H9 (cell line): ENCODE data around the gene CSF1R. TPM values are rescaled to one million over a fixed set of nuclear protein-coding genes. Genes with fewer than 3 reads are reported as not detected.

Source experiments
- DNase-seq: peaks from one replicate; pipeline ENCODE4 v3.0.0-alpha.2; 2017
- H2AFZ ChIP-seq: one replicate; pipeline ENCODE4 v1.6.1; 2013; ENCODE audit warnings: mild to moderate bottlenecking, low read length, control low read depth, moderate library complexity
- H2AK5ac ChIP-seq: 2 replicates; pipeline ENCODE4 v1.6.1; 2013; ENCODE audit warnings: low read length, control low read depth, mixed read lengths; ENCODE audit not compliant: insufficient read length
- H2BK120ac ChIP-seq: one replicate; pipeline ENCODE4 v1.6.1; 2013; ENCODE audit warnings: low read depth, mild to moderate bottlenecking, low read length, control low read depth, inconsistent platforms; ENCODE audit not compliant: poor library complexity, severe bottlenecking
- H2BK12ac ChIP-seq: 2 replicates; pipeline ENCODE4 v1.6.1; 2013; ENCODE audit warnings: low read length, control low read depth, mixed read lengths, low read depth; ENCODE audit not compliant: insufficient read length
- H2BK15ac ChIP-seq: 2 replicates; pipeline ENCODE4 v1.6.1; 2013; ENCODE audit warnings: low read depth, low read length, control low read depth
- H2BK20ac ChIP-seq: one replicate; pipeline ENCODE4 v1.6.1; 2013; ENCODE audit warnings: low read depth, mild to moderate bottlenecking, low read length, control low read depth, inconsistent platforms; ENCODE audit not compliant: poor library complexity, severe bottlenecking
- H2BK5ac ChIP-seq: 2 replicates; pipeline ENCODE4 v1.6.1; 2013; ENCODE audit warnings: low read length, control low read depth, mixed read lengths; ENCODE audit not compliant: insufficient read length
- H3K14ac ChIP-seq: 2 replicates; pipeline ENCODE4 v1.6.1; 2013; ENCODE audit warnings: low read length, control low read depth; ENCODE audit not compliant: insufficient read depth
- H3K18ac ChIP-seq: 2 replicates; pipeline ENCODE4 v1.6.1; 2013; ENCODE audit warnings: low read depth, mild to moderate bottlenecking, mixed read lengths, low read length, control low read depth; ENCODE audit not compliant: insufficient read length
- H3K23ac ChIP-seq: 2 replicates; pipeline ENCODE4 v1.6.1; 2013; ENCODE audit warnings: low read length, control low read depth, mixed read lengths, low read depth; ENCODE audit not compliant: insufficient read length
- H3K23me2 ChIP-seq: 2 replicates; pipeline ENCODE4 v1.6.1; 2013; ENCODE audit warnings: low read depth, mild to moderate bottlenecking, mixed read lengths, low read length, control low read depth; ENCODE audit not compliant: insufficient read length, poor library complexity, severe bottlenecking
- H3K27ac ChIP-seq: 2 replicates; pipeline ENCODE4 v1.5.1; 2013; ENCODE audit warnings: low read length, control low read depth, mixed read lengths, low read depth; ENCODE audit not compliant: insufficient read length
- H3K27me3 ChIP-seq: 2 replicates; pipeline ENCODE4 v1.6.1; 2013; ENCODE audit warnings: low read length, control low read depth, inconsistent platforms; ENCODE audit not compliant: insufficient read depth
- H3K4ac ChIP-seq: 2 replicates; pipeline ENCODE4 v1.6.1; 2013; ENCODE audit warnings: low read depth, mild to moderate bottlenecking, control low read depth, inconsistent platforms, low read length, moderate library complexity
- H3K4me1 ChIP-seq: 2 replicates; pipeline ENCODE4 v1.6.1; 2013; ENCODE audit warnings: low read length, control low read depth, inconsistent platforms; ENCODE audit not compliant: insufficient read depth
- H3K4me2 ChIP-seq: 2 replicates; pipeline ENCODE4 v1.6.1; 2013; ENCODE audit warnings: low read length, control low read depth, mixed read lengths; ENCODE audit not compliant: insufficient read length, insufficient read depth
- H3K56ac ChIP-seq: 2 replicates; pipeline ENCODE4 v1.6.1; 2013; ENCODE audit warnings: low read depth, mild to moderate bottlenecking, mixed read lengths, low read length, control low read depth; ENCODE audit not compliant: insufficient read length
- H3K79me1 ChIP-seq: 2 replicates; pipeline ENCODE4 v1.6.1; 2013; ENCODE audit warnings: low read depth, mild to moderate bottlenecking, moderate library complexity, low read length, control low read depth, inconsistent platforms; ENCODE audit not compliant: insufficient read depth, poor library complexity, severe bottlenecking
- H3K79me2 ChIP-seq: 2 replicates; pipeline ENCODE4 v1.6.1; 2013; ENCODE audit warnings: low read length, control low read depth, inconsistent platforms; ENCODE audit not compliant: insufficient read depth
- H3K9ac ChIP-seq: 2 replicates; pipeline ENCODE4 v1.6.1; 2013; ENCODE audit warnings: low read length, control low read depth, mixed read lengths; ENCODE audit not compliant: insufficient read length; ENCODE audit errors: extremely low read depth
- H3K9me3 ChIP-seq: one replicate; pipeline ENCODE4 v1.6.1; 2013; ENCODE audit warnings: low read depth, low read length, inconsistent platforms; ENCODE audit not compliant: control insufficient read depth
- H3T11ph ChIP-seq: one replicate; pipeline ENCODE4 v1.6.1; 2013; ENCODE audit warnings: mild to moderate bottlenecking, low read length, control low read depth, inconsistent platforms
- H4K20me1 ChIP-seq: one replicate; pipeline ENCODE4 v1.6.1; 2013; ENCODE audit not compliant: control insufficient read depth, insufficient read length, insufficient read depth
- H4K5ac ChIP-seq: 2 replicates; pipeline ENCODE4 v1.6.1; 2013; ENCODE audit warnings: low read depth, mild to moderate bottlenecking, mixed read lengths, low read length, control low read depth; ENCODE audit not compliant: insufficient read length
- H4K8ac ChIP-seq: replicated peaks from 2 replicates; pipeline ENCODE4 v1.6.1; 2013; ENCODE audit warnings: low read length, control low read depth, mixed read lengths, low read depth; ENCODE audit not compliant: insufficient read length
- H4K91ac ChIP-seq: 2 replicates; pipeline ENCODE4 v1.6.1; 2013; ENCODE audit warnings: low read depth, mild to moderate bottlenecking, moderate library complexity, mixed read lengths, low read length, control low read depth; ENCODE audit not compliant: insufficient read length
- H3K27ac Mint-ChIP-seq, 3 experiments: 2 replicates in 2 of 3; 3 replicates in 1 of 3; pipeline ENCODE4 v1.8.0; 2020 to 2021; ENCODE audit warnings: mixed read lengths in 3 of 3, mild to moderate bottlenecking in 1 of 3, moderate library complexity in 1 of 3
- H3K27me3 Mint-ChIP-seq: 2 replicates; pipeline ENCODE4 v1.8.0; 2021; ENCODE audit warnings: low read depth, mild to moderate bottlenecking, moderate library complexity, mixed read lengths
- H3K36me3 Mint-ChIP-seq, 3 experiments: 2 replicates in 2 of 3; 3 replicates in 1 of 3; pipeline ENCODE4 v1.8.0; 2020 to 2021; ENCODE audit warnings: low read depth in 3 of 3, mixed read lengths in 3 of 3; ENCODE audit not compliant: insufficient read depth in 1 of 3
- H3K4me1 Mint-ChIP-seq, 2 experiments: 2 replicates each; pipeline ENCODE4 v1.8.0; 2020; ENCODE audit warnings: mixed read lengths in 2 of 2
- H3K4me3 Mint-ChIP-seq, 2 experiments: 2 replicates in 1 of 2; 3 replicates in 1 of 2; pipeline ENCODE4 v1.8.0; 2020 to 2021; ENCODE audit warnings: mild to moderate bottlenecking in 2 of 2, mixed read lengths in 2 of 2, moderate library complexity in 1 of 2
- H3K9me3 Mint-ChIP-seq, 2 experiments: 2 replicates in 1 of 2; 3 replicates in 1 of 2; pipeline ENCODE4 v1.8.0; 2020; ENCODE audit warnings: mild to moderate bottlenecking in 2 of 2, mixed read lengths in 2 of 2, moderate library complexity in 1 of 2
- WGBS: extraction: QIAGEN DNeasy Blood & Tissue Kit; methylation state at CpG from one replicate; pipeline ENCODE4 v1.1.7; 2013; ENCODE audit warnings: missing lambda C conversion rate, low lambda C conversion rate, mixed read lengths; ENCODE audit not compliant: insufficient read length; ENCODE audit errors: extremely low coverage; 5-methylcytosine and 5-hydroxymethylcytosine counted together
- total RNA-seq: library from RNA; stranded (reverse); gene quantifications from 2 replicates; pipeline ENCODE4 v1.2.1, GENCODE V29; 2021
- TF ChIP-seq, protein P1 (sequence below): fragments of 200-600 bp; sonication (generic); conservative IDR thresholded peaks from 3 replicates; pipeline ENCODE4 v1.8.0; 2021; ENCODE audit warnings: antibody characterized with exemption, mild to moderate bottlenecking

The CSF1R gene
- total RNA-seq, 1 experiment from 2014 or later = 0.13 TPM

DNA sequence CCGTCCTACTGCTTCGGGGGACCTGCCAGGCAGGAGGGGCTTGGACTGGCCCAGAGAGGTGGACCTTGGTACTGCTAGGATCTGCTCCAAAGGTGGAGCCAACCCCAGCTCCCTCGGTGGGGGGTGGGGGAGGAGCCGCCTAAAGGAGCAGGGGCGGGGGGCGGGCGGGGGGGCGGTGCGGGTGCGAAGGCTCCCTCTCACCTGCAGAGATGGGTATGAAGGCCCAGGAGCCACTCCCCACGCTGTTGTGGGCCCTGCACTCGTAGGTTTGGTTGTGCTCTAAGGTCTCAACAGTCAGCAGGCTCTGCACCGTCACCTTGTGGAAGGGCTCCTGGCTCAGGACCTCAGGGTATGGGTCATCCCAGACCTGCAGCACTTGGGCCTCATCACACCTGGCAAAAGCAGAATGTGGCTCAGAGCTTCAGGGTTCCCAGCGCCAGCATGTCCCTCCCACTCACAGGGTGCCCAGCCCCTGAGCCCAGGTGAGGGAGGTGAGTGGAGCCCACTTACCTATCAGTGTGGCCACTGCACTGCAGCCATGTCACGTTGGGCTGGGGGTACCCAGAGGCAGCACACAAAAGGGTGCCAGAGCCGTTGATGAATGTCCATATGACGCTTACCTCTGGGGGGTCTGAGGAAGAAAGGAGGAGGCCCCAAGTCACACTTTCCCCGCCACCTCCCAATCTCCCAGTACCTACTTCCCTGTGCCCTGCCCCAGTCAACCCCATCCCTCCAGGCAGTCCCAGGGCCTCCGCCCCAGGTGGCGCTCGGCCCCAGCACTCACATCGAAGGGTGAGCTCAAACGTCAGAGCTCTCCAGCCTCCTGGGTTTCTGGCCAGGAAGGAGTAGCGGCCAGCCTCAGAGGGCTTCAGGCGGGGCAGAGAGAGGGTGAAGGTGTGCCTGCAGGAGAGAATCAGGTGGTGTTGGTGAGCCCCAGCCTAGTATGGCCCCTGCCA lies 16.4 kb downstream of the CSF1R start:
- H3K4me3 Mint-ChIP-seq = no peak overlapping the region
- no peak overlapping the region for H4K8ac ChIP-seq
- H3K14ac ChIP-seq = no peak overlapping the region; the same call in 1 of the 2 replicates
- no peaks in the 10 kb centered on the region for H4K20me1 ChIP-seq
- no peak overlapping the region for H4K5ac ChIP-seq
- H3K23ac ChIP-seq = no peak overlapping the region
- H3K27me3 Mint-ChIP-seq = peaks cover 11% of the 10 kb centered on the region
- no peaks in the 10 kb centered on the region for H3K27me3 ChIP-seq
- H3K9me3 ChIP-seq = no peaks in the 10 kb centered on the region
- H2BK15ac ChIP-seq = no peak overlapping the region
- no peak overlapping the region for H3K56ac ChIP-seq
- H2BK5ac ChIP-seq = no peak overlapping the region
- no peak overlapping the region for H3K4ac ChIP-seq
- no peaks in the 10 kb centered on the region for H3K4me1 ChIP-seq
- H2AFZ ChIP-seq = no peak overlapping the region
- H3K9me3 Mint-ChIP-seq = no peaks in the 10 kb centered on the region; a peak in 1 of 5 replicates
- H3K9ac ChIP-seq = no peak overlapping the region
- no peak overlapping the region for H3K27ac ChIP-seq
- no peak overlapping the region; a peak in 1 of 7 replicates for H3K27ac Mint-ChIP-seq
- no peak overlapping the region for H2BK20ac ChIP-seq
- no peak overlapping the region for H4K91ac ChIP-seq
- no CpG with 5 or more reads among the region's 25 CpGs for WGBS
- H2AK5ac ChIP-seq = no peak overlapping the region
- H3K18ac ChIP-seq = peak overlapping the region; percentile 7
- TF ChIP-seq, protein P1, sequence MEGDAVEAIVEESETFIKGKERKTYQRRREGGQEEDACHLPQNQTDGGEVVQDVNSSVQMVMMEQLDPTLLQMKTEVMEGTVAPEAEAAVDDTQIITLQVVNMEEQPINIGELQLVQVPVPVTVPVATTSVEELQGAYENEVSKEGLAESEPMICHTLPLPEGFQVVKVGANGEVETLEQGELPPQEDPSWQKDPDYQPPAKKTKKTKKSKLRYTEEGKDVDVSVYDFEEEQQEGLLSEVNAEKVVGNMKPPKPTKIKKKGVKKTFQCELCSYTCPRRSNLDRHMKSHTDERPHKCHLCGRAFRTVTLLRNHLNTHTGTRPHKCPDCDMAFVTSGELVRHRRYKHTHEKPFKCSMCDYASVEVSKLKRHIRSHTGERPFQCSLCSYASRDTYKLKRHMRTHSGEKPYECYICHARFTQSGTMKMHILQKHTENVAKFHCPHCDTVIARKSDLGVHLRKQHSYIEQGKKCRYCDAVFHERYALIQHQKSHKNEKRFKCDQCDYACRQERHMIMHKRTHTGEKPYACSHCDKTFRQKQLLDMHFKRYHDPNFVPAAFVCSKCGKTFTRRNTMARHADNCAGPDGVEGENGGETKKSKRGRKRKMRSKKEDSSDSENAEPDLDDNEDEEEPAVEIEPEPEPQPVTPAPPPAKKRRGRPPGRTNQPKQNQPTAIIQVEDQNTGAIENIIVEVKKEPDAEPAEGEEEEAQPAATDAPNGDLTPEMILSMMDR = no peak; the same call in 2 of the 3 replicates
- H3K23me2 ChIP-seq = no peaks in the 10 kb centered on the region
- H3T11ph ChIP-seq = no peak overlapping the region
- no peaks in the 10 kb centered on the region for H3K79me2 ChIP-seq
- peaks cover 4 to 12% of the 10 kb centered on the region in 2 experiments; a peak in 2 of 4 replicates for H3K4me1 Mint-ChIP-seq
- no peaks in the 10 kb centered on the region for H3K79me1 ChIP-seq
- H3K36me3 Mint-ChIP-seq = no peaks in the 10 kb centered on the region
- H2BK120ac ChIP-seq = no peak overlapping the region
- no peak overlapping the region for H2BK12ac ChIP-seq
- DNase-seq = peak; percentile 45
- H3K4me2 ChIP-seq = no peak overlapping the region
